ENCODE measurements around the gene TOX3.

The TOX3 gene

DNA sequence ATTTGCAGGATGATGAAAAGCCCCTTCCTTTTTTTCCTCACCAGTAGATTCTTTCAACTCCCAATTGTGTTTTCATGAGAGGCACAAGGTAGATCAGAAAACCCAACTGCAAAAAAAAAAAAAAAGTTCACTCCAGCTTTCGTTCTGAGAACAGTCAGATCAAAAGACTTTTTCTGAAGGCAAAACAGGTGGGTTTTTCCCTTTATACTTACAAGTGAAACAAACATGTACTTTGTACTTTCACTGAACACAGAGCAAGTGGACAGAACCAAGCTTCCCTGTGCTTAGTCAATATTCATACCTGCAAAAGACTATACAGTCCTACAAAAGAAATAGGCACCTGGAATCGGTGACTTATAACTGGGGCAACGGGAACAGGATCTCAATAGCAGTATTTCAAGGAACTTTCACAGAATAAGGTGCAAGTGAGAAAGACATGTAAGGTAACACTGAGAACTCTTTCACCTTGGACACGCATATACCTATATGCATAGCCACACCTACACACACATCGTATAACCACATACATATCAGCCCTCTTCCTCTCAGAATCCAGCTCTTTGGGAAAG lies 54.1 kb downstream of the TOX3 start:
- no peaks in the 10 kb centered on the region; the same call in 1 of the 2 replicates for H3K36me3 ChIP-seq (ENCODE audit: control insufficient read depth, insufficient read depth, low read length)
- no peaks in the 10 kb centered on the region for H3K27me3 ChIP-seq (ENCODE audit: control insufficient read depth, insufficient read depth, low read length)
- peaks cover 18% of the 10 kb centered on the region for H3K4me1 ChIP-seq (ENCODE audit: control insufficient read depth, insufficient read depth, low read length)
- no peaks in the 10 kb centered on the region for H3K9me3 ChIP-seq (ENCODE audit: control insufficient read depth, insufficient read depth, low read length)
- no peak overlapping the region for H3K27ac ChIP-seq (ENCODE audit: low read depth, low read length)
- no peak overlapping the region for H3K9ac ChIP-seq (ENCODE audit: low read depth, low read length)
- H3K4me3 ChIP-seq (ENCODE audit: low read depth, low read length), result no peak overlapping the region

- Histone ChIP-seq H3K4me3 (ENCODE audit: low read depth, low read length) (no peak overlapping the region), H3K27ac (ENCODE audit: low read depth, low read length) (no peak overlapping the region), H3K36me3 (ENCODE audit: control insufficient read depth, insufficient read depth, low read length) (no peaks in the 10 kb centered on the region; the same call in 1 of the 2 replicates), H3K4me1 (ENCODE audit: control insufficient read depth, insufficient read depth, low read length) (peaks cover 9% of the 10 kb centered on the region), H3K27me3 (ENCODE audit: control insufficient read depth, insufficient read depth, low read length) (no peaks in the 10 kb centered on the region), H3K9me3 (ENCODE audit: control insufficient read depth, insufficient read depth, low read length) (no peaks in the 10 kb centered on the region), H3K9ac (ENCODE audit: low read depth, low read length) (no peak overlapping the region)
Measured at GRCh38 chr16:52491216-52491615, 55.7 kb downstream of the TOX3 start.

- Histone ChIP-seq H3K36me3 (ENCODE audit: control insufficient read depth, insufficient read depth, low read length) (no peaks in the 10 kb centered on the region; the same call in 1 of the 2 replicates), H3K27me3 (ENCODE audit: control insufficient read depth, insufficient read depth, low read length) (no peaks in the 10 kb centered on the region), H3K9me3 (ENCODE audit: control insufficient read depth, insufficient read depth, low read length) (no peaks in the 10 kb centered on the region), H3K4me3 (ENCODE audit: low read depth, low read length) (no peak overlapping the region), H3K4me1 (ENCODE audit: control insufficient read depth, insufficient read depth, low read length) (0 out of 2 replicates have a peak, but pooled peaks cover 7% of the 10 kb centered on the region), H3K9ac (ENCODE audit: low read depth, low read length) (no peak overlapping the region), H3K27ac (ENCODE audit: low read depth, low read length) (no peak overlapping the region)
Measured at GRCh38 chr16:52489894-52490293, 57.0 kb downstream of the TOX3 start.

- H3K27ac ChIP-seq (ENCODE audit: low read depth, low read length), result no peak overlapping the region
- H3K9ac ChIP-seq (ENCODE audit: low read depth, low read length), result no peak overlapping the region
- H3K36me3 ChIP-seq (ENCODE audit: control insufficient read depth, insufficient read depth, low read length), result no peaks in the 10 kb centered on the region; the same call in 1 of the 2 replicates
- H3K9me3 ChIP-seq (ENCODE audit: control insufficient read depth, insufficient read depth, low read length), result no peaks in the 10 kb centered on the region
- H3K4me1 ChIP-seq (ENCODE audit: control insufficient read depth, insufficient read depth, low read length), result no peaks in the 10 kb centered on the region
- no peaks in the 10 kb centered on the region for H3K27me3 ChIP-seq (ENCODE audit: control insufficient read depth, insufficient read depth, low read length)
- no peak overlapping the region for H3K4me3 ChIP-seq (ENCODE audit: low read depth, low read length)
Measured at GRCh38 chr16:52488837-52489289, 58.1 kb downstream of the TOX3 start.

DNA sequence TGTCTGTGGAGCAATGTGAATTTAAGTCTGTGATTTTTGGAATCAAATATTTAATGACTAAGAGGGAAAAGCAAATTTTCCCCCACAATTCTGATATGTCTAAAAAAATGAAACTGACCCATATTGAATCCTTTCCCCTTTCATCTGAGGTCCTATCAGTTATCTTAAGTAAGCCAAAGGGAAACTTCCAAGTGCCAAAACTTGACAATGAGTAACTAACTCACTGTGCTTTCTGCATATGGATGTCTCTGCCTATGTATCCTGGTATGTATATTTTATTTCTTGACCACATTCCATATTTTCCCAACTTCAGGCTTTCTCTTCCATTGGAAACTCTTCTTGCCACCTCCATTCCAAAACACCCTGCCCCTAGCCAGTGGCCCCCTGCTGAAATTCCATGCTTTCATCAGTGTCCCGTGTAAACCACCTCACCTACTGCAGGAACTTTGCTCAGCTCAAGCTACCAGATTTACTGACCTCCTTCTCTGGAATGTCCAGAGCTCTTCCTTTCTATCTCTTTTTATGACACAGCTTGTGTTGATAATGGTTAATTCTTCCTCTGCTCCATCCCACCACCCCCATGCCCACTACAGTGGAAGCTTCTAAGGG lies 59.0 kb downstream of the TOX3 start:
- Histone ChIP-seq H3K4me3 (ENCODE audit: low read depth, low read length) (no peak overlapping the region), H3K4me1 (ENCODE audit: control insufficient read depth, insufficient read depth, low read length) (no peaks in the 10 kb centered on the region), H3K9ac (ENCODE audit: low read depth, low read length) (no peak overlapping the region), H3K27me3 (ENCODE audit: control insufficient read depth, insufficient read depth, low read length) (no peaks in the 10 kb centered on the region), H3K9me3 (ENCODE audit: control insufficient read depth, insufficient read depth, low read length) (no peaks in the 10 kb centered on the region), H3K27ac (ENCODE audit: low read depth, low read length) (no peak overlapping the region), H3K36me3 (ENCODE audit: control insufficient read depth, insufficient read depth, low read length) (no peaks in the 10 kb centered on the region; the same call in 1 of the 2 replicates)

- H3K4me1 ChIP-seq (ENCODE audit: control insufficient read depth, insufficient read depth, low read length), result peaks cover 11% of the 10 kb centered on the region; the same call in 1 of the 2 replicates
- H3K27me3 ChIP-seq (ENCODE audit: control insufficient read depth, insufficient read depth, low read length), result no peaks in the 10 kb centered on the region
- no peaks in the 10 kb centered on the region for H3K9me3 ChIP-seq (ENCODE audit: control insufficient read depth, insufficient read depth, low read length)
- no peak overlapping the region for H3K27ac ChIP-seq (ENCODE audit: low read depth, low read length)
- no peaks in the 10 kb centered on the region for H3K36me3 ChIP-seq (ENCODE audit: control insufficient read depth, insufficient read depth, low read length)
- H3K9ac ChIP-seq (ENCODE audit: low read depth, low read length), result no peak overlapping the region
- no peak overlapping the region for H3K4me3 ChIP-seq (ENCODE audit: low read depth, low read length)
Measured at GRCh38 chr16:52480237-52480636, 66.7 kb downstream of the TOX3 start.

DNA sequence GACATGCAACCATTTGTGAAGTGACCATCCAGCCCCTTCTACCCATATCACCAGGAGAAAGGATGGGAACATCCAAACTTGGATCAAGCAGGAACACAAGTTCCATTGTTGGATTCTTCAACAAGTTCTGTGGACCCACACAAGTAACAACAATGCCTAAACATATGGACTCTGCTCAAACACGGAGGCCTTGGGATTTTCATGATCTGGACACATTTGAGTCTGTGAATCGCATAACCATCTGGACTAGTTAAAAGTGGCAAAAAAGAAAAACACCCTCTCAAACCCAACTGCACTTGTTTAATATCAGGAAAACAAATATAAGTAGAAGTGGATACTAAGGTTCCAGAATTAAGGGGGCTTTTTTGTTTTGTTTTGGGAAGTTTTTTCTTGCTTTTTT lies 70.8 kb downstream of the TOX3 start:
- H3K4me1 ChIP-seq (ENCODE audit: control insufficient read depth, insufficient read depth, low read length), result peaks cover 17% of the 10 kb centered on the region; the same call in 1 of the 2 replicates
- H3K9me3 ChIP-seq (ENCODE audit: control insufficient read depth, insufficient read depth, low read length), result no peaks in the 10 kb centered on the region
- no peaks in the 10 kb centered on the region; the same call in 1 of the 2 replicates for H3K36me3 ChIP-seq (ENCODE audit: control insufficient read depth, insufficient read depth, low read length)
- no peak overlapping the region for H3K27ac ChIP-seq (ENCODE audit: low read depth, low read length)
- H3K27me3 ChIP-seq (ENCODE audit: control insufficient read depth, insufficient read depth, low read length), result no peaks in the 10 kb centered on the region
- no peak overlapping the region for H3K4me3 ChIP-seq (ENCODE audit: low read depth, low read length)
- no peak overlapping the region for H3K9ac ChIP-seq (ENCODE audit: low read depth, low read length)

DNA sequence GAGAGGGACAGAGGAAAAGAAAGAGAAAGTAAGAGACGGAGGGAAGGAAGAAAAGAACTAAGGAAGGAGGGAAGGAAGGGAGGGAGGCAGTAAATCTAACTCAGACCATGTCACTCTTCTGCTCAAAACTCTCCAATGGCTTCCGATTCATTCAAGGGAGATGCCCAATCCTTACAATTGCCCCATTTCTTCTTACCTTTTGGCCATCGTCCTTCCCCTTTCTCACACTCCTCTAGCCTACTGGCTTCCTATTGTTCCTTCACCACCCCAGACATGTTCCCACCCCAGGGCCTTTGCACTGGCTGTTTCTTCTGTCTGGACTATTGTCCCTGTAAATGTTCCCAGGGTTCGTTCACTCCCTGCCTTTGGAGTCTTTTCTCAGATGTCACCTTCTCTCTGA lies 72.3 kb downstream of the TOX3 start:
- peaks cover 27% of the 10 kb centered on the region for H3K4me1 ChIP-seq (ENCODE audit: control insufficient read depth, insufficient read depth, low read length)

DNA sequence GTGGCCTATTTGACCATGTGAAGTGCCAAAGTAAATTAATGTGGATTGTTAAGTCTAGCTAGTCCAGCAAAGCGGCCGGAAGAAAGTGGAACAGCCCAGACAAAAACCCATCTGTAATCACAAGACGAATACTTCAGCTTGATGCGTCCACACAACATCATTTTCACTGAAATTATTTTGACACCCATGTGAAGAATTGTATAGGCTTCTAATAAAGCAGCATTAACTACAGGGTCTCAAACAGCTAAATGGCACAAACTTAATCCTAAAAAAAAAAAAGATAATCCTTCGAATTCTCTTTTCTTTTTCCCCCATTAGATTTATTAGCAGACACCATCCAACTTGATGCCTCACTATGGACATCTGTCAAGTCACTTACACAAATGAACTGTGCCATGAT lies 73.8 kb downstream of the TOX3 start:
- H3K4me1 ChIP-seq (ENCODE audit: control insufficient read depth, insufficient read depth, low read length), result peaks cover 42% of the 10 kb centered on the region
- no peak overlapping the region for H3K27ac ChIP-seq (ENCODE audit: low read depth, low read length)
- H3K9ac ChIP-seq (ENCODE audit: low read depth, low read length), result no peak overlapping the region
- H3K36me3 ChIP-seq (ENCODE audit: control insufficient read depth, insufficient read depth, low read length), result no peaks in the 10 kb centered on the region; the same call in 1 of the 2 replicates
- no peaks in the 10 kb centered on the region for H3K9me3 ChIP-seq (ENCODE audit: control insufficient read depth, insufficient read depth, low read length)
- H3K4me3 ChIP-seq (ENCODE audit: low read depth, low read length), result no peak overlapping the region
- no peaks in the 10 kb centered on the region for H3K27me3 ChIP-seq (ENCODE audit: control insufficient read depth, insufficient read depth, low read length)

More for the DNA sequence above, 72.3 kb downstream of the TOX3 start:
- Histone ChIP-seq H3K9me3 (ENCODE audit: control insufficient read depth, insufficient read depth, low read length) (no peaks in the 10 kb centered on the region), H3K27me3 (ENCODE audit: control insufficient read depth, insufficient read depth, low read length) (no peaks in the 10 kb centered on the region), H3K27ac (ENCODE audit: low read depth, low read length) (no peak overlapping the region), H3K36me3 (ENCODE audit: control insufficient read depth, insufficient read depth, low read length) (no peaks in the 10 kb centered on the region; the same call in 1 of the 2 replicates), H3K9ac (ENCODE audit: low read depth, low read length) (no peak overlapping the region), H3K4me3 (ENCODE audit: low read depth, low read length) (no peak overlapping the region)

- H3K27me3 ChIP-seq (ENCODE audit: control insufficient read depth, insufficient read depth, low read length), result no peaks in the 10 kb centered on the region
- H3K9ac ChIP-seq (ENCODE audit: low read depth, low read length), result no peak overlapping the region
- H3K4me1 ChIP-seq (ENCODE audit: control insufficient read depth, insufficient read depth, low read length), result peaks cover 46% of the 10 kb centered on the region
- no peaks in the 10 kb centered on the region for H3K9me3 ChIP-seq (ENCODE audit: control insufficient read depth, insufficient read depth, low read length)
- no peak overlapping the region for H3K4me3 ChIP-seq (ENCODE audit: low read depth, low read length)
- no peaks in the 10 kb centered on the region; the same call in none of the 2 replicates for H3K36me3 ChIP-seq (ENCODE audit: control insufficient read depth, insufficient read depth, low read length)
- H3K27ac ChIP-seq (ENCODE audit: low read depth, low read length), result no peak overlapping the region
Measured at GRCh38 chr16:52471650-52472370, 75.1 kb downstream of the TOX3 start.

- Histone ChIP-seq H3K4me3 (ENCODE audit: low read depth, low read length) (no peak overlapping the region), H3K27me3 (ENCODE audit: control insufficient read depth, insufficient read depth, low read length) (no peaks in the 10 kb centered on the region), H3K4me1 (ENCODE audit: control insufficient read depth, insufficient read depth, low read length) (peaks cover 47% of the 10 kb centered on the region), H3K36me3 (ENCODE audit: control insufficient read depth, insufficient read depth, low read length) (no peaks in the 10 kb centered on the region; the same call in none of the 2 replicates), H3K9me3 (ENCODE audit: control insufficient read depth, insufficient read depth, low read length) (no peaks in the 10 kb centered on the region), H3K9ac (ENCODE audit: low read depth, low read length) (no peak overlapping the region), H3K27ac (ENCODE audit: low read depth, low read length) (no peak overlapping the region)
Measured at GRCh38 chr16:52470585-52470984, 76.4 kb downstream of the TOX3 start.
